Activated naive CD8-positive, alpha-beta T cell (primary cell): ENCODE measurements around the gene MGAT4B.
A peak's percentile ranks its signal among the peaks of the same experiment; 100 is the strongest.

Experiments used
- H3K27ac Mint-ChIP-seq: one replicate; pipeline ENCODE4 v1.8.0; 2021; ENCODE audit warnings: mixed read lengths
- H3K27me3 Mint-ChIP-seq: one replicate; pipeline ENCODE4 v1.8.0; 2021; ENCODE audit warnings: mixed read lengths
- H3K36me3 Mint-ChIP-seq: one replicate; pipeline ENCODE4 v1.8.0; 2021; ENCODE audit warnings: mixed read lengths
- H3K4me1 Mint-ChIP-seq: one replicate; pipeline ENCODE4 v1.8.0; 2021; ENCODE audit warnings: low read depth, mixed read lengths
- H3K4me3 Mint-ChIP-seq: one replicate; pipeline ENCODE4 v1.8.0; 2021; ENCODE audit warnings: mild to moderate bottlenecking, mixed read lengths
- H3K9me3 Mint-ChIP-seq: one replicate; pipeline ENCODE4 v1.8.0; 2021; ENCODE audit warnings: low read depth, mixed read lengths

Gene MGAT4B

GRCh38 chr5:179766021-179766725 lies 40.5 kb downstream of the MGAT4B start:
- H3K4me1 Mint-ChIP-seq, result peaks cover 41% of the 10 kb centered on the region
- H3K36me3 Mint-ChIP-seq, result no peaks in the 10 kb centered on the region
- H3K27ac Mint-ChIP-seq, result no peak overlapping the region
- H3K4me3 Mint-ChIP-seq, result no peak overlapping the region
- no peaks in the 10 kb centered on the region for H3K9me3 Mint-ChIP-seq
- H3K27me3 Mint-ChIP-seq, result no peaks in the 10 kb centered on the region

DNA sequence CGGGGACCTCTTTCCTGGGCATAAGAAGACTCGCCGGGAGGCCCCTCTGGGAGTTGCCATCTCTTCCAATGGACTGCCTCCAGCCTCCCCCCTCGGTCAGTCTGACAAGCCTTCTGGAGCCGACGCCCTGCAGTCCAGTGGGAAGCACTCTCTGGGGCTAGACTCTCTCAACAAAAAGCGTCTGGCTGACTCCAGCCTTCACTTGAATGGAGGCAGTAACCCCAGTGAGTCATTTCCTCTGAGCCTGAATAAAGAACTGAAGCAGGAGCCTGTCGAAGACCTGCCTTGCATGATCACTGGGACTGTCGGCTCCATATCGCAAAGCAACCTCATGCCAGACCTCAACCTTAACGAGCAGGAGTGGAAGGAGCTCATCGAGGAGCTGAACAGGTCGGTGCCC lies 41.3 kb downstream of the MGAT4B start:
- Mint-ChIP-seq H3K36me3 (no peaks in the 10 kb centered on the region), H3K27ac (no peak overlapping the region), H3K27me3 (no peaks in the 10 kb centered on the region), H3K9me3 (no peaks in the 10 kb centered on the region), H3K4me3 (no peak overlapping the region), H3K4me1 (peaks cover 44% of the 10 kb centered on the region)

DNA sequence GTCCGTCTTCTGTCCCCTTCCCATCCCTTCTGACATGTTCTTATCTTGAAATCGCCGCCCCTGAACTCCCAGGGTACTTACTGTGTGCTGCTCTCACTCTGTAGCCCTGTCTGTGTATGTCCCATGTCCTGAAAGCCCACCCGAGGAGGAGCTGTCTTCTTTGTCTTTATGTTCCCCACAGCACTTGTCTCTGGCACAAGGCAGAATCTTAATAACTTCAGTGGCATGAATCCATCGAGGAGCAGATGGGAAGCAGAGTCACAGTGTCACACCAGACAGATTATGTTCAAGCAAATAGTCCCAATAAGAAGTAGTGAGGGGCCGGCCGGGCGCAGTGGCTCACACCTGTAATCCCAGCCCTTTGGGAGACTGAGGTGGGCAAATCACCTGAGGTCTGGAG lies 42.6 kb downstream of the MGAT4B start:
- H3K36me3 Mint-ChIP-seq, result no peaks in the 10 kb centered on the region

GRCh38 chr5:179763215-179763945 lies 43.3 kb downstream of the MGAT4B start:
- Mint-ChIP-seq H3K36me3 (no peaks in the 10 kb centered on the region), H3K4me1 (peaks cover 56% of the 10 kb centered on the region), H3K9me3 (no peaks in the 10 kb centered on the region), H3K4me3 (no peak overlapping the region), H3K27me3 (no peaks in the 10 kb centered on the region), H3K27ac (peak overlapping the region; percentile 54)

More for the DNA sequence above, 42.6 kb downstream of the MGAT4B start:
- H3K9me3 Mint-ChIP-seq, result no peaks in the 10 kb centered on the region
- H3K4me1 Mint-ChIP-seq, result peaks cover 55% of the 10 kb centered on the region
- H3K27ac Mint-ChIP-seq, result no peak overlapping the region
- H3K4me3 Mint-ChIP-seq, result no peak overlapping the region
- H3K27me3 Mint-ChIP-seq, result no peaks in the 10 kb centered on the region

DNA sequence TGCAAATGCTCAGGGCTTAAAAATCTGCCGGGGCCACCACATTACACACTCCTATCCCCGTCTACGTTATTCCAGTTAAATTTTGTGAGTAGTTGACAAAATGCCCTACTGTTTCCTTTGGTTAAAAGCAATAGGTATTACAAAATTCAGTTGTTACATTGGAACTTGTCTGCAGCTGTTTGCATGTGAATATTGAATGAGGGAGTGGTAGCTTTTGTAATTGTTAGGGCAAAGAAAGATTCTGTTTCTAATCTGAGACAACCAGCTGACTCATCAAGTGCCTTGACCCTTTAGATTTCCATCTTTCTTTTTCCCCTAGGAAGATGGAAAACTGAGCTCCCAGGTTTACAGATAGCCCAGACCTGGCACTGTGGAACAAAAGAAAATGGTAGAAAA lies 43.9 kb downstream of the MGAT4B start:
- no peaks in the 10 kb centered on the region for H3K27me3 Mint-ChIP-seq
- H3K4me1 Mint-ChIP-seq, result peaks cover 53% of the 10 kb centered on the region
- H3K9me3 Mint-ChIP-seq, result no peaks in the 10 kb centered on the region
- no peaks in the 10 kb centered on the region for H3K36me3 Mint-ChIP-seq
- H3K4me3 Mint-ChIP-seq, result no peak overlapping the region
- no peak overlapping the region for H3K27ac Mint-ChIP-seq

GRCh38 chr5:179762079-179762780 lies 44.4 kb downstream of the MGAT4B start:
- no peaks in the 10 kb centered on the region for H3K36me3 Mint-ChIP-seq
- H3K4me1 Mint-ChIP-seq, result peaks cover 54% of the 10 kb centered on the region
- no peak overlapping the region for H3K4me3 Mint-ChIP-seq

DNA sequence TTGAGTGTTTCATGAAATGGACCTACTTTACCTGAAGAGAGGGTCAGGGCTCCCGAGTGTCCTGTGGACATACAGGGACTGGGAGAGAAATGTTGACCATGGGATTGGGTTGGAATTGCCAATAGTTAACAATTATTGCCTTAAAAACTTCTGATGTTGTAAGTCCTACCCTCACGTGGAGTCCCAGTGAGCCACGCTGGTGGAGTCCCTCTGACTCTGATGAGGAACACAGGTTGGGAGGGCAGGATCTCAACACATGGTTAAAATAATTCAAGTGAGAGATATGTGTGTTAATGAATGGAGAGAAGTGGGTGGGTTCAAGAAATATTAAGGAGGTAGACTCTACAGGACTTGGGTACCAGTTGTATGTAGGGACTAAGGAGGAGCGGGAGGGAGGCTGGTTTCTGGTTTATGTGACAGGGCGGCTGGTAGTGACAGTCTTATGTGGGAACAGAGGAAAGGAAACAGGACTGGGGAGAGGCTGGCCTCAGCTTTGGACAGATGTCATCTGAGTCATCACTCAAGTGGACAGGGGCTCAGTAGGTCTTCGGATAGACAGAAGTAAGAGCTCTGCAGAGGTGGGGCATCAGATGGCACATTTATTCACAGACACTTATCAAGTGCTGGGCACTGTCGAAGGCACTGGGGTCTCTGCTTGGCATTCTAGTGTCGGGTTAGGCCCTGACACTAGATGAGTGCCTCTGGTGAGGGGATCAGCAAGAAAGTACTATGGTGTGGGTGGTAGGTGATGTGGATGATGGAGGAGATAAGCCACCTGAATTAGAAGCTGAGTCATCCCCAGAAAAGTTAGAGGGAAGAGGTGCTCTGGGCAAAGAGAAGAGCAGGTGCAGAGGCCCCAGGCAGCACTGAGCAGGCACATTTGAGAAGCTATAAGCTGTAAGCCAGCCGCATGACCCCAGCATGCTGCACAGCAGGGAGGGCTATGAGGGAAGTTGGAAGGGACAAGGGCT lies 46.8 kb downstream of the MGAT4B start:
- Mint-ChIP-seq H3K27me3 (no peaks in the 10 kb centered on the region), H3K4me1 (peaks cover 55% of the 10 kb centered on the region), H3K9me3 (no peaks in the 10 kb centered on the region), H3K36me3 (no peaks in the 10 kb centered on the region), H3K27ac (peak overlapping the region; percentile 82), H3K4me3 (peak overlapping the region; percentile 40)

More at GRCh38 chr5:179762079-179762780, 44.4 kb downstream of the MGAT4B start:
- Mint-ChIP-seq H3K27me3 (no peaks in the 10 kb centered on the region), H3K9me3 (no peaks in the 10 kb centered on the region), H3K27ac (peak overlapping the region; percentile 76)

- Mint-ChIP-seq H3K4me3 (no peak overlapping the region), H3K9me3 (no peaks in the 10 kb centered on the region), H3K27ac (peak overlapping the region; percentile 82), H3K36me3 (no peaks in the 10 kb centered on the region), H3K4me1 (peaks cover 63% of the 10 kb centered on the region), H3K27me3 (no peaks in the 10 kb centered on the region)
These were observed 47.7 kb downstream of the MGAT4B start for GRCh38 chr5:179758955-179759354.

DNA sequence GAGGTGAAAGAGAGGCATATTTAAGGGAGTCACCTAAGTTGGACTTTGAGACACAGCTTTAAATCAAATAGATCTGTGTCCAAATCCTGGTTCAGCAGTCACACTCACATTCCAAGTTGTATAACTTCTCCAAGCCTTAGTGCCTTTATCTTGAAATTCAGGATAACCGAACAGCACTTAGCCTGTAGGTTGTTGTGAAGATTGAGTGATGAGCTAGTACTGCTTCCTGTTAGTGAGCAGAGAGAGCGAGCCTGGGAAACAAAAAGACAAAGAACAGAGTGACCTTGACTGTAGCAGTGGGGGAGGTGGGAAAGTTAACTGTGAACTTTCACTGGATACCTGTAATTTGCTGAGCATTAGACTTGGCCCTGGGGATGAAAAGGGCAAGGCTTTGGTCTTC lies 51.6 kb downstream of the MGAT4B start:
- H3K4me1 Mint-ChIP-seq, result peaks cover 43% of the 10 kb centered on the region
- H3K27ac Mint-ChIP-seq, result peak overlapping the region; percentile 67
- peak overlapping the region; percentile 21 for H3K4me3 Mint-ChIP-seq
- peaks cover 3% of the 10 kb centered on the region for H3K36me3 Mint-ChIP-seq
- H3K27me3 Mint-ChIP-seq, result no peaks in the 10 kb centered on the region
- no peaks in the 10 kb centered on the region for H3K9me3 Mint-ChIP-seq

DNA sequence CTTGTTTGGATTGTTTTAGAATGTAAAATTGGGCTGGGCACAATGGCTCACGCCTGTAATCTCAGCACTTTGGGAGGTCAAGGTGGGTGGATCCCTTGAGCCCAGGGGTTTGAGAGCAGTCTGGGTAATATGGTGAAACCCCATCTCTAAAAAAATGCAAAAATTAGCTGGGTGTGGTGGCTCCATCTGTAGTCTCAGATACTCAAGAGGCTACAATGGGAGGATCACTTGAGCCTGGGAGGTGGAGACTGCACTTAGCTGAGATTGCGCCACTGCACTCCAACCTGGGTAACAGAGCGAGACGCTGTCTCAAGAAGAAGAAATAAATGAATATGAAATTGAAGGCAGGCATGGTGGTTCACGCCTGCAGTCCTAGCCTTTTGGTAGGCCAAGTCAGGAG lies 52.7 kb downstream of the MGAT4B start:
- H3K27ac Mint-ChIP-seq, result no peak overlapping the region
- no peak overlapping the region for H3K4me3 Mint-ChIP-seq
- H3K27me3 Mint-ChIP-seq, result no peaks in the 10 kb centered on the region
- H3K36me3 Mint-ChIP-seq, result peaks cover 3% of the 10 kb centered on the region
- H3K4me1 Mint-ChIP-seq, result peaks cover 36% of the 10 kb centered on the region
- no peaks in the 10 kb centered on the region for H3K9me3 Mint-ChIP-seq

DNA sequence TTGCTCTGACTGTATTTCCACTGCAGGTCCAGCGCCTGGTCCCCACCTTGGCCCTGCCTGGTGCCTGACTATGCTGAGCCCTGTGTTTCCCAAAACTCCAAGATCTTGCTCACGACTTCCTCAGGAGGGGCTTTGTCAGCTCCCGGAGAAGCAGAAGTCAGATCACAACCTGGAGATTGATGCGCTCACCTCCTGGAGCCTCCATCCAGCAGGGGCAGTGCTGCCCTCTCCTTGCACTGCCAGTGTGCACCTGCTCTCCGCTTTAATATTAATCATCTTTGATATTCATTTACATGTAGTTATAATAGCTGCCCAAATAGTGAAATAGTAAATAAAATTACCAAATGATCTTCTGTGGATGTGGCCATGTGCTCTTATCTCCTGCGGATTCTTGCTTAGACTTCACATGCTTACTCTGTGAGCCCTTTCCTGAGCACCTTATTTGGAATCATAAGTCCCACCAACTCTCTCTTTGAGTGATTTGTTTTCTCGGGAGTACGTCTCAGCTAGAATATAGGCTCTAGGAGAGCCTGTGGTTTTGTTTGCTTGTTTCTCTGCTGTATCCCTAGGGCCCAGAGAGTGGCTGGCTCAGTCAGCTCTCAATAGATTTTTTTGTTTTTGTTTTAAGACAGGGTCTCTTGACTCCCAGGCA lies 56.7 kb downstream of the MGAT4B start:
- Mint-ChIP-seq H3K36me3 (peaks cover 3% of the 10 kb centered on the region), H3K4me3 (no peak overlapping the region), H3K27me3 (no peaks in the 10 kb centered on the region), H3K9me3 (no peaks in the 10 kb centered on the region), H3K27ac (peak overlapping the region; percentile 5), H3K4me1 (peaks cover 38% of the 10 kb centered on the region)

- no peak overlapping the region for H3K27ac Mint-ChIP-seq
- H3K4me3 Mint-ChIP-seq, result no peak overlapping the region
These were observed 58.9 kb downstream of the MGAT4B start for GRCh38 chr5:179747811-179748210.

More at GRCh38 chr5:179747811-179748210, 58.9 kb downstream of the MGAT4B start:
- Mint-ChIP-seq H3K27me3 (no peaks in the 10 kb centered on the region), H3K4me1 (peaks cover 21% of the 10 kb centered on the region), H3K36me3 (no peaks in the 10 kb centered on the region), H3K9me3 (no peaks in the 10 kb centered on the region)
